Immature natural killer cell (primary cell): Measurements from ENCODE around the gene TEK. TPM values are rescaled to one million over a fixed set of nuclear protein-coding genes. Genes with fewer than 3 reads are reported as not detected.

Experiments used
- DNase-seq, 3 donors: peaks; one replicate each; pipeline ENCODE4 v3.0.0; 2022; ENCODE audit warnings: mixed read lengths in 1 of 3
- H3K27ac Mint-ChIP-seq, 6 donors: one replicate each; pipeline ENCODE4 v1.8.0; 2020; ENCODE audit warnings: mixed read lengths in 6 of 6, mild to moderate bottlenecking in 5 of 6, inconsistent platforms in 4 of 6, moderate library complexity in 3 of 6
- H3K27me3 Mint-ChIP-seq, 3 donors: one replicate each; pipeline ENCODE4 v1.8.0; 2020 to 2021; ENCODE audit warnings: low read depth in 3 of 3, mild to moderate bottlenecking in 3 of 3, mixed read lengths in 3 of 3, moderate library complexity in 3 of 3, inconsistent platforms in 1 of 3
- H3K36me3 Mint-ChIP-seq, 3 donors: one replicate each; pipeline ENCODE4 v1.8.0; 2020; ENCODE audit warnings: mixed read lengths in 3 of 3, inconsistent platforms in 2 of 3, mild to moderate bottlenecking in 2 of 3
- H3K4me1 Mint-ChIP-seq, 2 donors: one replicate each; pipeline ENCODE4 v1.8.0; 2020; ENCODE audit warnings: inconsistent platforms in 2 of 2, mild to moderate bottlenecking in 2 of 2, mixed read lengths in 2 of 2, moderate library complexity in 1 of 2
- H3K4me3 Mint-ChIP-seq, 5 donors: one replicate each; pipeline ENCODE4 v1.8.0; 2020; ENCODE audit warnings: mild to moderate bottlenecking in 5 of 5, mixed read lengths in 5 of 5, inconsistent platforms in 3 of 5, moderate library complexity in 3 of 5
- H3K9me3 Mint-ChIP-seq, 6 donors: one replicate each; pipeline ENCODE4 v1.8.0; 2020; ENCODE audit warnings: mild to moderate bottlenecking in 6 of 6, mixed read lengths in 6 of 6, inconsistent platforms in 4 of 6, moderate library complexity in 3 of 6
- polyA plus RNA-seq, 3 donors: library from polyadenylated mRNA; unstranded; fragments of 300-500 nt; fragmentation: Illumina TruSeq; gene quantifications; one replicate each; pipeline ENCODE4 v1.2.3, GENCODE V29; 2021

Gene TEK
- polyA plus RNA-seq, 3 donors from 2014 or later, result not detected

GRCh38 chr9:27133817-27134216 lies 24.8 kb downstream of the TEK start:
- H3K36me3 Mint-ChIP-seq, result no peaks in the 10 kb centered on the region
- H3K27me3 Mint-ChIP-seq, result peaks cover 0 to 2% (median 1%) of the 10 kb centered on the region in 3 donors

GRCh38 chr9:27142299-27142930 lies 33.4 kb downstream of the TEK start:
- no peak overlapping the region for H3K4me3 Mint-ChIP-seq
- H3K27me3 Mint-ChIP-seq, result peaks cover 0 to 3% (median 0%) of the 10 kb centered on the region in 3 donors
- no peaks in the 10 kb centered on the region for H3K4me1 Mint-ChIP-seq

More at GRCh38 chr9:27133817-27134216, 24.8 kb downstream of the TEK start:
- H3K4me1 Mint-ChIP-seq, result no peaks in the 10 kb centered on the region
- H3K27ac Mint-ChIP-seq, result no peak overlapping the region
- H3K4me3 Mint-ChIP-seq, result no peak overlapping the region
- DNase-seq, result no peak
- peaks cover 0 to 7% (median under 1%) of the 10 kb centered on the region in 6 donors for H3K9me3 Mint-ChIP-seq

GRCh38 chr9:27145143-27145542 lies 36.1 kb downstream of the TEK start:
- H3K27ac Mint-ChIP-seq, result no peak overlapping the region
- peaks cover 0 to 10% (median 4%) of the 10 kb centered on the region in 6 donors for H3K9me3 Mint-ChIP-seq
- H3K36me3 Mint-ChIP-seq, result no peaks in the 10 kb centered on the region
- no peak for DNase-seq
- peaks cover 0 to 5% (median 3%) of the 10 kb centered on the region in 3 donors for H3K27me3 Mint-ChIP-seq
- no peaks in the 10 kb centered on the region for H3K4me1 Mint-ChIP-seq
- no peak overlapping the region for H3K4me3 Mint-ChIP-seq

More at GRCh38 chr9:27142299-27142930, 33.4 kb downstream of the TEK start:
- Mint-ChIP-seq H3K27ac (no peak overlapping the region), H3K36me3 (no peaks in the 10 kb centered on the region), H3K9me3 (peaks cover 2 to 13% (median 8%) of the 10 kb centered on the region in 6 donors)
- no peak for DNase-seq

GRCh38 chr9:27149651-27150050 lies 40.6 kb downstream of the TEK start:
- no peaks in the 10 kb centered on the region for H3K4me1 Mint-ChIP-seq
- no peak for DNase-seq
- no peak overlapping the region for H3K27ac Mint-ChIP-seq
- H3K4me3 Mint-ChIP-seq, result no peak overlapping the region
- no peaks in the 10 kb centered on the region for H3K36me3 Mint-ChIP-seq
- peaks cover 0 to 10% (median under 1%) of the 10 kb centered on the region in 6 donors for H3K9me3 Mint-ChIP-seq
- H3K27me3 Mint-ChIP-seq, result peaks cover 0 to 3% (median 2%) of the 10 kb centered on the region in 3 donors

- H3K27ac Mint-ChIP-seq, result no peak overlapping the region
- H3K9me3 Mint-ChIP-seq, result peaks cover 0 to 18% (median under 1%) of the 10 kb centered on the region in 6 donors
- no peak for DNase-seq
- peaks cover 0 to 3% (median 2%) of the 10 kb centered on the region in 3 donors for H3K27me3 Mint-ChIP-seq
- no peaks in the 10 kb centered on the region for H3K36me3 Mint-ChIP-seq
- H3K4me1 Mint-ChIP-seq, result no peaks in the 10 kb centered on the region
- no peak overlapping the region for H3K4me3 Mint-ChIP-seq
These were observed 41.9 kb downstream of the TEK start for GRCh38 chr9:27150746-27151406.

GRCh38 chr9:27151693-27152404 lies 42.8 kb downstream of the TEK start:
- Mint-ChIP-seq H3K36me3 (no peaks in the 10 kb centered on the region), H3K27ac (no peak overlapping the region), H3K27me3 (peaks cover 0 to 3% (median 2%) of the 10 kb centered on the region in 3 donors), H3K4me1 (no peaks in the 10 kb centered on the region), H3K9me3 (peaks cover 0 to 18% (median under 1%) of the 10 kb centered on the region in 6 donors), H3K4me3 (no peak overlapping the region)
- DNase-seq, result no peak

- H3K4me1 Mint-ChIP-seq, result no peaks in the 10 kb centered on the region
- no peaks in the 10 kb centered on the region for H3K36me3 Mint-ChIP-seq
- peaks cover 0 to 3% (median 2%) of the 10 kb centered on the region in 3 donors for H3K27me3 Mint-ChIP-seq
- no peak overlapping the region for H3K4me3 Mint-ChIP-seq
- peaks cover 0 to 18% (median under 1%) of the 10 kb centered on the region in 6 donors for H3K9me3 Mint-ChIP-seq
- no peak for DNase-seq
- H3K27ac Mint-ChIP-seq, result no peak overlapping the region
These were observed 43.3 kb downstream of the TEK start for GRCh38 chr9:27152405-27152718.

- H3K4me1 Mint-ChIP-seq, result no peaks in the 10 kb centered on the region
- no peak overlapping the region for H3K27ac Mint-ChIP-seq
- no peak for DNase-seq
- H3K4me3 Mint-ChIP-seq, result no peak overlapping the region
- H3K36me3 Mint-ChIP-seq, result no peaks in the 10 kb centered on the region
- peaks cover 0 to 2% (median 2%) of the 10 kb centered on the region in 3 donors for H3K27me3 Mint-ChIP-seq
- peaks cover 0 to 13% (median under 1%) of the 10 kb centered on the region in 6 donors for H3K9me3 Mint-ChIP-seq
These were observed 45.9 kb downstream of the TEK start for GRCh38 chr9:27154908-27155307.

- peaks cover 0 to 2% (median 0%) of the 10 kb centered on the region in 3 donors for H3K27me3 Mint-ChIP-seq
- peaks cover 0 to 8% (median 0%) of the 10 kb centered on the region in 6 donors for H3K9me3 Mint-ChIP-seq
- H3K36me3 Mint-ChIP-seq, result no peaks in the 10 kb centered on the region
- no peak for DNase-seq
- no peaks in the 10 kb centered on the region for H3K4me1 Mint-ChIP-seq
- no peak overlapping the region for H3K4me3 Mint-ChIP-seq
- H3K27ac Mint-ChIP-seq, result no peak overlapping the region
These were observed 48.1 kb downstream of the TEK start for GRCh38 chr9:27157097-27157496.

GRCh38 chr9:27157736-27158135 lies 48.7 kb downstream of the TEK start:
- Mint-ChIP-seq H3K4me3 (no peak overlapping the region), H3K27me3 (peaks cover 0 to 2% (median 0%) of the 10 kb centered on the region in 3 donors), H3K9me3 (peaks cover 0 to 8% (median under 1%) of the 10 kb centered on the region in 6 donors)

GRCh38 chr9:27160636-27161035 lies 51.6 kb downstream of the TEK start:
- Mint-ChIP-seq H3K36me3 (no peaks in the 10 kb centered on the region), H3K27me3 (peaks cover 0 to 2% (median 0%) of the 10 kb centered on the region in 3 donors), H3K9me3 (peaks cover 0 to 4% (median 0%) of the 10 kb centered on the region in 6 donors), H3K27ac (no peak overlapping the region), H3K4me3 (no peak overlapping the region), H3K4me1 (no peaks in the 10 kb centered on the region)
- no peak for DNase-seq

More at GRCh38 chr9:27157736-27158135, 48.7 kb downstream of the TEK start:
- no peak for DNase-seq
- H3K36me3 Mint-ChIP-seq, result no peaks in the 10 kb centered on the region
- H3K27ac Mint-ChIP-seq, result no peak overlapping the region
- H3K4me1 Mint-ChIP-seq, result no peaks in the 10 kb centered on the region

GRCh38 chr9:27162045-27162444 lies 53.0 kb downstream of the TEK start:
- H3K4me1 Mint-ChIP-seq, result no peaks in the 10 kb centered on the region
- no peak for DNase-seq
- H3K27ac Mint-ChIP-seq, result no peak overlapping the region

GRCh38 chr9:27165068-27165467 lies 56.0 kb downstream of the TEK start:
- peaks cover 0 to 4% (median 1%) of the 10 kb centered on the region in 6 donors for H3K9me3 Mint-ChIP-seq
- no peaks in the 10 kb centered on the region for H3K4me1 Mint-ChIP-seq
- H3K27me3 Mint-ChIP-seq, result no peaks in the 10 kb centered on the region
- DNase-seq, result no peak
- no peak overlapping the region for H3K4me3 Mint-ChIP-seq
- no peaks in the 10 kb centered on the region for H3K36me3 Mint-ChIP-seq
- H3K27ac Mint-ChIP-seq, result no peak overlapping the region

More at GRCh38 chr9:27162045-27162444, 53.0 kb downstream of the TEK start:
- H3K36me3 Mint-ChIP-seq, result no peaks in the 10 kb centered on the region
- peaks cover 0 to 4% (median 0%) of the 10 kb centered on the region in 6 donors for H3K9me3 Mint-ChIP-seq
- H3K27me3 Mint-ChIP-seq, result peaks cover 0 to 2% (median 0%) of the 10 kb centered on the region in 3 donors
- H3K4me3 Mint-ChIP-seq, result no peak overlapping the region

GRCh38 chr9:27165670-27166069 lies 56.6 kb downstream of the TEK start:
- H3K36me3 Mint-ChIP-seq, result no peaks in the 10 kb centered on the region
- H3K27ac Mint-ChIP-seq, result no peak overlapping the region
- H3K4me3 Mint-ChIP-seq, result no peak overlapping the region
- no peaks in the 10 kb centered on the region for H3K27me3 Mint-ChIP-seq
- DNase-seq, result no peak
- peaks cover 0 to 4% (median 1%) of the 10 kb centered on the region in 6 donors for H3K9me3 Mint-ChIP-seq
- no peaks in the 10 kb centered on the region for H3K4me1 Mint-ChIP-seq
